ENCODE results near the gene LPIN2. TPM values are rescaled to one million over a fixed set of nuclear protein-coding genes. Genes with fewer than 3 reads are reported as not detected.
"Not testable (repeated sequence)": the region's sequence is repeated elsewhere in the genome, so short reads cannot be mapped to it uniquely, and the experiment has no call there.

LPIN2 gene
- total RNA-seq, 1 experiment from 2014 or later = 10.4 TPM

GRCh38 chr18:3046216-3046808, 33.4 kb upstream of the LPIN2 start:
- no peak for DNase-seq (ENCODE audit: extremely low read depth, low read depth)

- no peak for DNase-seq (ENCODE audit: extremely low read depth, low read depth)
Measured at GRCh38 chr18:3044931-3045698, 32.2 kb upstream of the LPIN2 start.

DNA sequence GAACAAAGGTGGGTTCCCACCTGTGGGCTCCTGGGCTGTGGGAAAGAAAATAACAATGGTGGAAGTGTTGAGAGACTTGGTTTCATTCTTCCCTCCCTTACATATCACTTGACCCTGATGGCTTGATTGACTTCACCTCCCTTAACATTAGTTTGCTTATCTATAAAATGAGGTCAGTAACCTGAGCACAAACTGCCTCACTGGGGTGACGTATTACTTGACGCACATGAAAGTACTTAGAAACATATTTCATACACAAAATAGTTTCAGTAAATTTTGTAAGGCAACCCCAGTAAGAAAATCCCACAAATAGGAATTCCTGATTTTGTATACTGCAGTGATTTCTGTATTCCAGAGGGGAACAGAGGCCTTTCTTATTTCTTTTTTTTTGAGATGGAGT, 29.4 kb upstream of the LPIN2 start:
- no peak for DNase-seq (ENCODE audit: extremely low read depth, low read depth)

- no peak for DNase-seq (ENCODE audit: extremely low read depth, low read depth)
Measured at GRCh38 chr18:3041843-3042242, 28.9 kb upstream of the LPIN2 start.

DNA sequence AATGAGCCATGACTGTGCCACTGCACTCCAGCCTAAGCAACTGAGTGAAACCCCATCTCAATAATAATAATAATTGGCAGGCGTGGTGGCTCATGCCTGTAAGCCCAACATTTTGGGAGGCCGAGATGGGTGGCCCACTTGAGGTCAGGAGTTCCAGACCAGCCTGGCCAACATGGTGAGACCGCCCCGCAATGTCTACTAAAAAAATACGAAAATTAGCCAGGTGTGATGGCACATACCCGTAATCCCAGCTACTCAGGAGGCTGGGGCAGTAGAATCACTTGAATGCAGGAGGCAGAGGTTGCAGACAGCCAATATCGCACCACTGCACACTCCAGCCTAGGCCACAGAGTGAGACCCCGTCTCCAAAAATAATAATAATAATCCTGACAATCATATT, 27.9 kb upstream of the LPIN2 start:
- no peak for DNase-seq (ENCODE audit: extremely low read depth, low read depth)

GRCh38 chr18:3040173-3040572, 27.2 kb upstream of the LPIN2 start:
- DNase-seq (ENCODE audit: extremely low read depth, low read depth) = no peak

DNA sequence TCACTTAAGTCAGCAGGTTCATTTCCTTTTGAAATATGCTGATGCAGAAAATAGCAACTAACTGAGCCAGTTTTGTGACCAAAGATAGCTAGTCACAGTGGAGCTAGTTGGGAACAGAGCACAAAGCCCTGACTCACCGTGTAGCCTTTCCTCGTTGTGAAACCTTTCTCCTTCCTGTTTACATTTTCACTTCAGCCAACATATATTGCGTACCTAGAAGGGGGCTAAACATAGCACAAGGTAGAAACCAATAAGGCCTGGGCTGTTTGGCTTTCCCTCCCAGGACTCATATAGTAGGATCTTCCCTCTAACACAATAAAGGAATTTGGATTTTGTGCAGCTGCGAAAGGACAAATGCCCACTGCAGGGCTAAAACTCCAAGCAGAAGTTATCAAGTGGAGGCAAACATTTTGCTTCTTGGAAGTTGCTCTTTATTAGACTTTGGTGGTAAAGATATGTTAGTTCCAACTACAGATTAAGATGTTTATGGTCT, 24.5 kb upstream of the LPIN2 start:
- DNase-seq (ENCODE audit: extremely low read depth, low read depth) = peak; percentile 69

DNA sequence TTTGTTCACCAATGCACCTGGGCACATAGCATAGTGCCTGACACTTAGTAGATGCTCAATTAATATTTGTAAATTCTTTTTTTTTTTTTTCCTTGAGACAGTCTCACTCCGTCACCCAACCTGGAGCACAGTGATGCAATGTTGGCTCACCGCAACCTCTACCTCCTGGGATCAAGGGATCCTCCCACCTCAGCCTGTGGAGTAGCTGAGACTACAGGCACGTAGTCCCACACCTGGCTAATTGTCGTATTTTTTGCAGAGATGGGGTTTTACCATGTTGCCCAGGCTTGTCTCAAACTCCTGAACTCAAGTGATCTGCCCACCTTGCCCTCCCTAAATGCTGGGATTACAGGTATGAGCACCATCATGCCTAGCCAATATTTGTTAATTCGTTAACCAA, 23.2 kb upstream of the LPIN2 start:
- no peak for DNase-seq (ENCODE audit: extremely low read depth, low read depth)

DNA sequence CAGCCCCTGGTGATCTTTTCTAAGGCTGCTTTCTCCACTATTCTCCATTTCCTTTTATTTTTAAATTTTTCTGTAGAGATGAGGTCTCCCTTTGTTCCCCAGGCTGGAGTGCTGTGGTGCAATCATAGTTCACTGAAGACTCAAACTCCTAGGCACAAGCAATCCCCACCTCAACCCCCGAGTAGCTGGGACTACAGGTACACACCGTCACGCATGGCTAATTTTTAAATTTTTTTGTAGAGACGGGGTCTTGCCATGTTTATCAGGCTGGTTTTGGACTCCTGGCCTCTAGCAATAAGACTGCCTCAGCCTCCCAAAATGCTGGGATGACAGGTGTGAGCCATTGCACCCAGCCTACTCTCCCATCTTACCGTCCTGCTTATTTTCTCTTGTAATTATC, 22.7 kb upstream of the LPIN2 start:
- DNase-seq (ENCODE audit: extremely low read depth, low read depth) = no peak

- no peak for DNase-seq (ENCODE audit: extremely low read depth, low read depth)
Measured at GRCh38 chr18:3032721-3033120, 19.8 kb upstream of the LPIN2 start.

GRCh38 chr18:3029215-3029952, 16.4 kb upstream of the LPIN2 start:
- DNase-seq (ENCODE audit: extremely low read depth, low read depth) = no peak

DNA sequence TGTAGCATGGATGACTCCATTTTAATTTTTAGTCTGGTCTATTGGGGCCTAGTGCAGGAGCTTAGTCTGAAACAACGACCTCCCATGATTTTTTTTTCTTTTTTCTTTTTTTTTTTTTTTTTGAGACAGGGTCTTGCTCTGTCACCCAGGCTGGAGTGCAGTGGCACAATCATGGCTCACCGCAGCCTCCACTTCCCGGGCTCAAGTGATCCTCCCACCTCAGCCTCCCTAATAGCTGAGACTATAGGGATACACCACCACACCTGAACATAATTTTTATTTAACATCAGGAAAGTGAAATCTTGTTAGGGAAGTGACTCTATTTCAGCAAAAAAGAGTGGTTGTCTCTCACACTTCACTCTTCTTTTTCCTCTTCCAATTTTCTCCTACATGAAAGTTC, 15.2 kb upstream of the LPIN2 start:
- DNase-seq (ENCODE audit: extremely low read depth, low read depth) = not testable (repeated sequence)

- DNase-seq (ENCODE audit: extremely low read depth, low read depth) = no peak
Measured at GRCh38 chr18:3027370-3027891, 14.5 kb upstream of the LPIN2 start.

GRCh38 chr18:3025544-3025943, 12.6 kb upstream of the LPIN2 start:
- DNase-seq (ENCODE audit: extremely low read depth, low read depth) = no peak

- DNase-seq (ENCODE audit: extremely low read depth, low read depth) = not testable (repeated sequence)
Measured at GRCh38 chr18:3023603-3024002, 10.7 kb upstream of the LPIN2 start.

DNA sequence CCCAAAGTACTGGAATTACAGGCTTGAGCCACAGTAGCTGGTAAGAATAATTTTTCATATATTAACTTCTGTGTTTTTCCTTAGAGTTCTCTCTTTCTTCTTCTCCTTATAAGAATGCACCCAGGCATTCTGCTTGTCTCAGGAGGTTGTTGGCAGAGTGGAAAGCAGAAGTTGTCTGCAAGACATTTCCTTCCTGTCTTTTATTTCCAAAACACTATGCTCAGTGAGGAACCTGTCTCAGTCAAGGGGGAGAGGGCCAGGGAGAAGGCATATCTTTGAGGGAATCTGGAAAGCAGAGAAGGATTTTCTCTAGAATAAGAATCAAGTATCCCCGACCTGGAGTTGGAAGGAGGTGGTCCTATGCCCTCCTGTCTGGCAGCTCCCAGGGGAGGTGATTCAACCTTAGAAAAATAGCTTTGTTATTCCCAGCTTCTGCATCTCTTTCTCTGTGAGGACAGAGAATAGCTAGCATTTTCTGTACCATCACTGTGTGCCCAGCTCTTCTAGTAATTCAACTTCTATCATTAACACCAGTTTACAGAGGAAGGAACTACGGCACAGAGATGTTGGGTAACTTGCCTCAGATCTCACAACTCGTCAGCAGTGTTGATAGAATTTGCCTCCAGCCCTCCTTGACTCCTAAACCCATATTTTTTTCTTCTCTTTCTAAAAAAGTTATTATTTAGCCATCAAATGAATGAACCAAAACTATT, 3.8 kb upstream of the LPIN2 start:
- no peak for DNase-seq (ENCODE audit: extremely low read depth, low read depth)

DNA sequence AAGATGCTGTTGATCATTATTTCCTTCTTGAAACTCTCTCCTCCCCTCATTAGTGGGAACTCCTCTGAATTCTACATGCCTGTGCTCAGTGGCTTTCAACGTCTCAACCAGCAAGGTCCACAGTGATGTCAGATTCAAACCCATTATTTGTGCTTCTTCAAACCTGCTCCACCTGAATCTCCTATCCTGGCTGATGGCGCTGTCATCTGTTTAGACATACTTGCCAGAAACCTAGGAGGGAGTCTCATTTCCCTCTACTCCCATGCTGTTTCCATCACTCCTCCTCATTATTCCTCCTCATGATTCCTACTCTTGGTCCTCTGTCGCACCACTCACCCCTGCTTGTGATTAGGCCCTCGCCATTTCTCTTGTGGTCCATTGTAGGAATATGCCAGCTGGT, 2.9 kb upstream of the LPIN2 start:
- no peak for DNase-seq (ENCODE audit: extremely low read depth, low read depth)

- no peak for DNase-seq (ENCODE audit: extremely low read depth, low read depth)
Measured at GRCh38 chr18:3015204-3015592, 2.3 kb upstream of the LPIN2 start.

DNA sequence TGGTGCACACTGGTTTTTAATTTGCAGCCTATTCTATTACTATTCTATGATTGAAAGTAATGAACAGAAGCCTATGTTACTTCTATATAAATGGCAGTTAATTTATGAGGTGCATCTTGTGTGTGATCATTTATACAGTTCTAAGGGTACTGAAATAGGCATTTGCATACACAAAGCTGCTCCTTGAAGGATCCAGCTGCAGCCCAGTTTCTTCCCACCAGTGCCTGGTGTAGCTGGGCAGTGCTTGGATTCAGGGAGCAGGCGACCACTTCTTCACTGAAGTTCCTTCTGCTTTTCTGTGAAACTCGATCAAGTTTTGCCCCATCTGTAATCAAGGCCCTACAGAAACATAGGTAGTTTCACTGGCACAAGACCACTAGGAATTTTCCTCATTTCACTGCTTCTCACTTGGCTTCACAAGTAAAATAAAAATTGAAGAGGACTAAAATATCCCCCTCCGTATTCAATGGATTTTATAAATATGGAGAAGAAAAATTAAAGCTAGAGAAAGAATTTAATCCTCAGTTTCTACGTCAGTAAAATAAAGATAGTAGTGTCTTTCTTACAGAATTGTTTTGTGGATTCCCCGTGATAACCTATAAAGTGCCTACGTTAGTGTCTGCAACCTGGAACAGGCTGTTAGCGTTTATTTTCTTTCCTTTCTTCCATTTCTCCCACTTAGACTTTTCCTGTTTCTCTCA, 1.7 kb upstream of the LPIN2 start:
- no peak for DNase-seq (ENCODE audit: extremely low read depth, low read depth)
